Fibroblast of villous mesenchyme (primary cell): ENCODE data around the gene RPL39. TPM values are rescaled to one million over a fixed set of nuclear protein-coding genes. Genes with fewer than 3 reads are reported as not detected.
"Not testable (repeated sequence)": the region's sequence is repeated elsewhere in the genome, so short reads cannot be mapped to it uniquely, and the experiment has no call there.

Source experiments
- DNase-seq: peaks from one replicate; pipeline ENCODE4 v3.0.0-alpha.2; 2010; ENCODE audit warnings: low read depth
- H3K4me3 ChIP-seq: 2 replicates; pipeline ENCODE4 v1.5.1; 2011; ENCODE audit warnings: low read depth, mild to moderate bottlenecking, low read length
- total RNA-seq: library from RNA; depleted of rRNA; stranded (reverse); fragments of >200 nt; gene quantifications from 2 replicates; pipeline ENCODE4 v1.2.3, GENCODE V29; 2012
- TF ChIP-seq, protein P1 (sequence below): IDR thresholded peaks from 2 replicates; pipeline ENCODE4 v1.5.1; 2012; ENCODE audit warnings: low read depth, mild to moderate bottlenecking, low read length; ENCODE audit not compliant: insufficient read depth

The RPL39 gene
- total RNA-seq, result 937 and 1,300 TPM in 2 replicates

DNA sequence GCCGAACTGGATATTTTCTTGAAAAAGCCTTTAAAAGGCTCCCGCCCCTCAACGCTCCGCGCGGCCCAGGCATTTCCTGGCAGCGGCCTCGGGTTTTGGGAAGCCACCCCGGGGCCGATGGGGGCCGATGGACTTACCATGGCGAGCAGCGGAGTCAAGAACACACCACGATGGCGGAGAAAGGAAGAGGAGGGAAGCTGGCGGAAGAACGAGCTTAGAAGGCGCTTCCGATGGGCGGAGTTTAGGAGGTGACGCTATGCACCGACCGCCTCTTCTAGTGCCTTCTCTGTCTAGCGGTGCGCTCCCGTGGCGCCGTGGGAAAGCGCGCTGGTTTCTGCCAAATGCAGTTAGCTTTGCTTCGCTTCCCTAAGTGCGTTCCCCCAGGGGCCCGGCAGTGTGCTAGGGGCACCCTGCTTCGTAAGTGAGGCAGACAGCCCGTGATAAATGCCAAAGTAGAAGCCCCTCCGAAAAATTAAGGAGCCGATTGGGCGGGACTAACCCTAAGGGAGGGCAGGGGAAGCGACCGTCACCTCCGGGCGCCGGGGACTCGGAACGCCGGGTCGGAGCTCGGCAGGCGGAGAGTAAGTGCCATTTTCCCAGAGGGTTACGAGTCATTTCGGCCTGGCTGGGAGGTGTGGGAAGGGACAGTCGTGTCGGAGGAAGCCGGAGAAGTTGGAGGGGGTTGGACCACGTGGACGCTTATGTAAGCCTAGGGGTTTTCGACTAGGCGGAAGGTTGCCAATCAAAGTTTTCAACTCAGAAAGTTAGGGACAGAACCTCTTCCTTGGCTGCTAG is at the start of gene RPL39:
Gene RPL39, minus strand, starts transcription at position 194 of the 795 bp plus-strand sequence. Its CDS starts 54 bp downstream, at position 140.
- DNase-seq, result peak; percentile 89
- H3K4me3 ChIP-seq, result peak within 1 kb of the TSS; percentile 81
- TF ChIP-seq, protein P1, sequence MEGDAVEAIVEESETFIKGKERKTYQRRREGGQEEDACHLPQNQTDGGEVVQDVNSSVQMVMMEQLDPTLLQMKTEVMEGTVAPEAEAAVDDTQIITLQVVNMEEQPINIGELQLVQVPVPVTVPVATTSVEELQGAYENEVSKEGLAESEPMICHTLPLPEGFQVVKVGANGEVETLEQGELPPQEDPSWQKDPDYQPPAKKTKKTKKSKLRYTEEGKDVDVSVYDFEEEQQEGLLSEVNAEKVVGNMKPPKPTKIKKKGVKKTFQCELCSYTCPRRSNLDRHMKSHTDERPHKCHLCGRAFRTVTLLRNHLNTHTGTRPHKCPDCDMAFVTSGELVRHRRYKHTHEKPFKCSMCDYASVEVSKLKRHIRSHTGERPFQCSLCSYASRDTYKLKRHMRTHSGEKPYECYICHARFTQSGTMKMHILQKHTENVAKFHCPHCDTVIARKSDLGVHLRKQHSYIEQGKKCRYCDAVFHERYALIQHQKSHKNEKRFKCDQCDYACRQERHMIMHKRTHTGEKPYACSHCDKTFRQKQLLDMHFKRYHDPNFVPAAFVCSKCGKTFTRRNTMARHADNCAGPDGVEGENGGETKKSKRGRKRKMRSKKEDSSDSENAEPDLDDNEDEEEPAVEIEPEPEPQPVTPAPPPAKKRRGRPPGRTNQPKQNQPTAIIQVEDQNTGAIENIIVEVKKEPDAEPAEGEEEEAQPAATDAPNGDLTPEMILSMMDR, result no peak

DNA sequence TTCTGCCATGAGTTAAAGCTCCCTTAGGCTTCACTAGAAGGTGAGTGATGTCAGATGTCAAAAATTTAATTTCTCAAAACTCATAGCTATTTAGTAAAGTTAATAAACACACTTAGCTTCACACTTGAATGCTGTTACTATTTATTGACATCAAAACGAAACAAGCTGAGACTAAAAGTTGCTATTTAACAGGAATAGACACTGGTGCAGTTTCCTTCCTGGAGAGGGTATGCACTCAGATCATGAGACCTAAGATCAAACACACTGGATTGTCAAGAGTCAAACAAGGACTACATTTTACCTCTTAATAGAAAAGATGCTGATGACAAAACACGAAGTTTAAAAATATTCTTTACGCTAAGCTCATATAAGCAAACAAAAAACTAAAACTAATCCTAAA is 42.5 kb upstream of the RPL39 start:
- no peak for DNase-seq
- no peak overlapping the region for H3K4me3 ChIP-seq
- TF ChIP-seq, protein P1, result no peak

DNA sequence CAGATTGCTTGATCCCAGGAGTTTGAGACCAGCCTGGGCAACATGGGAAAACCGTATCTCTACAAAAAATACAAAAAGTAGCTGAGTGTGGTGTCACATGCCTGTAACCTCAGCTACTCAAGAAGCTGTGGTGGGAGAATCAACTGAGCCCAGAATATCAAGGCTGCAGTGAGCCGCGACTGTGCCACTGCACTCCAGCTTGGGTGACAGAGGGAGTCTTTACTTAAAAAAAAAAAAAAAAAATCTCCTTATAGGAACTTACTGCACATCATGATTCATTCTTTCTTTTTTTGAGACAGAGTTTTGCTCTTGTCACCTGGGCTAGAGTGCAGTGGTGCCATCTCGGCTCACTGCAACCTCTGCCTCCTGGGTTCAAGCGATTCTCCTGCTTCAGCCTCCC is 37.0 kb upstream of the RPL39 start:
- no peak for DNase-seq
- TF ChIP-seq, protein P1, result no peak
- H3K4me3 ChIP-seq, result no peak overlapping the region

DNA sequence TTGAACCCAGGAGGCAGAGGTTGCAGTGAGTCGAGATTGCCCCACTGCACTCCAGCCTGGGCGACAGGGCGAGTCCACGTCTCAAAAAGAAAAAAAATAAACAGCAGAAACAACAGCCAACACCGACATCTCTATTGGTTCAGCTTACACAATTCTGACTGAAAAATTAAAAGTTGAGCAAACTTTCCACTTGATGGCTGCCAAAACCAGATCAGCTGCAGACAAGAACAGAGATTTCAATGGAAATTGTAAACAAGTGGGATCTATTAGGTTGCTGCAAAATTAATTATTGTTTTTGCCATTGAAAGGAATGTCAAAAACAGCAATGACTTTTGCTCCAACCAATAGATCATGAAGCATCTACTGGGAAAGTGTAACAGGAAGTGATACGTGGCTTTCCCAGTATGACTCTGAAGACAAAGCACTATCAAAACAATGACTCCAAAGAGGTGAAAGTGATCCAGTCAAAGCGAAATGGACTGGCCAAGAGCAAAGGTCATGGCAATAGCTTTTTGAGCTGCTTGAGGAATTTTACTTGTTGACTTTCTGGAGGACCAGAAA is 35.0 kb upstream of the RPL39 start:
- TF ChIP-seq, protein P1, result no peak
- no peak overlapping the region for H3K4me3 ChIP-seq
- peak; percentile 63 for DNase-seq

DNA sequence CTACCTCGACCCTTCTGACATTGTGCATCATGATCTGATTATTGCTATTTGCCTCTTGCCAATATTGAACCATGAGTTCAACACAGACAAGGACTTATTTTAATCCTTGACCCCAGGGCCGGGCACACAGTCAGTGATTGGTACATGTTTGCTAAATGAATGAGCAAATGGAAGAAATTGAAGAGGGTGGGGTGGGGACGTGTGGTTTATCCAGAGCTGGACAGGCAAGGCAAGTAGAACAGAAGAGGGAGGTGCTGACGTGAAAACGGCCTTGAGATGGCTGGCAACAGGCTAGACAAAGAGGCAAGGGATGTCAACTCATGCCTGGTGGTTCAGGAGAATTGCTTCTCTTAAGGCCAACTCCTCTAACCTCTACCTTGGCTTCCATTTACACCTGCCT is 32.8 kb upstream of the RPL39 start:
- not testable (repeated sequence) for DNase-seq

DNA sequence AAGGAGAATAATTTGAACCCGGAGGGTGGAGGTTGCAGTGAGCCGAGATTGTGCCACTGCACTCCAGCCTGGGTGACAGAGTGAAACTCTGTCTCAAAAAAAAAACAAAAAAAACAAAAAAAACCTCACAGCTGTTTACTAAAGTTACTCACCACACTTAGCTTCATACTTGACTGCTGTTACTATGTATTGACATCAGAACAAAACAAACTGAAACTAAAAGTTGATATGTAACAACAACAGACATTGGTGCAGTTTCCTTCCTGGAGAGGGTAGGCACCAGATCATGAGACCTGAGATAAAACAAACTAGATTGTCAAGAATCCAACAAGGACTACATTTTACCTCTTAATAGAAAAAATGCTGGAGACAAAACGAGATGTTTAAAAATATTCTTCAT is 30.3 kb upstream of the RPL39 start:
- H3K4me3 ChIP-seq, result not testable (repeated sequence)
- DNase-seq, result peak; percentile 41

More for the DNA sequence above, 32.8 kb upstream of the RPL39 start:
- not testable (repeated sequence) for H3K4me3 ChIP-seq

DNA sequence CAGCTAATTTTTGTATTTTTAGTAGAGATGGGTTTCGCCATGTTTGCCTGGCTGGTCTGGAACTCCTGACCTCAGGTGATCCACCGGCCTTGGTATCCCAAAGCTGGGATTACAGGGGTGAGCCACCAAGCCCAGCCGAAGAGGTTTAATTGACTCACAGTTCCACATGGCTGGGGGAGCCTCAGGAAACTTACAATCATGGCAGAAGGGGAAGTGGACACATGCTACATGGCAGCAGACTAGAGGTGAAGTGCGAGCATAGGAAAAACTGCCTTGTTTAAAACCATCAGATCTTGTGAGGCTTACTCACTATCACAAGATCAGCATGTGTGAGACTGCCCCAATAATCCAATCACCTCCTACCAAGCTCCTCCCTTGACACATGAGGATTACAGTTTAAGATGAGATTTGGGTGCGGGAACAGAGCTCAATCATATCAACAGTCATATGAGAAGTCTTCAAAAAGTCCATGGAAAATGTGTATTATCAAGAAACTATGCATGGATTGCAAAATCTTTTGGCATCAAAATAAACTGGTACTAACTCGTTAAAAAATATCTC is 25.8 kb upstream of the RPL39 start:
- no peak overlapping the region for H3K4me3 ChIP-seq
- DNase-seq, result peak; percentile 51
- TF ChIP-seq, protein P1, result no peak
